SK-N-SH (cell line): ENCODE results near the gene ARFGAP1. TPM values are rescaled to one million over a fixed set of nuclear protein-coding genes. Genes with fewer than 3 reads are reported as not detected.

Source experiments
- CTCF ChIA-PET: fragments of 300-600, 350-600 bp; formaldehyde crosslinking; extraction: SDS; loops from one replicate; lab custom pipeline; 2021; lab: Yijun Ruan, JAX
- POLR2A ChIA-PET: fragments of 350-600 bp; sonication (Branson Sonifier 250); formaldehyde crosslinking; extraction: SDS; loops from one replicate; lab custom pipeline; 2020; ENCODE audit warnings: antibody characterized with exemption, inconsistent platforms; lab: Yijun Ruan, JAX
- DNase-seq: peaks from one replicate; pipeline ENCODE4 v3.0.0; 2012
- H2AFZ ChIP-seq: fragments of 200-600 bp; sonication (generic); 2 replicates; pipeline ENCODE4 v1.8.1; 2016; ENCODE audit warnings: antibody characterized with exemption, mild to moderate bottlenecking, low read depth
- H3F3A ChIP-seq: fragments of 200-600 bp; sonication (generic); replicated peaks from 2 replicates; pipeline ENCODE3; 2016; ENCODE audit warnings: antibody characterized with exemption, mild to moderate bottlenecking; ENCODE audit not compliant: insufficient read depth
- H3K27ac ChIP-seq, 2 experiments: fragments of 200-500 bp in 1 of 2; fragments of 200-600 bp in 1 of 2; sonication (Bioruptor generic) in 1 of 2; sonication (generic), shearing (Covaris generic) in 1 of 2; 2 replicates each; pipeline versions ENCODE4 v1.5.1 to v1.6.1; 2014 to 2016; ENCODE audit warnings: low read depth in 2 of 2, inconsistent platforms in 1 of 2, low read length in 1 of 2, mild to moderate bottlenecking in 1 of 2, mixed read lengths in 1 of 2
- H3K27me3 ChIP-seq: fragments of 200-600 bp; sonication (generic), shearing (Covaris generic); 2 replicates; pipeline ENCODE4 v1.6.1; 2016; ENCODE audit warnings: mixed run types; ENCODE audit not compliant: insufficient read depth
- H3K36me3 ChIP-seq, 2 experiments: fragments of 200-500 bp in 1 of 2; fragments of 200-600 bp in 1 of 2; sonication (Bioruptor generic) in 1 of 2; sonication (generic) in 1 of 2; replicated peaks in 1 of 2; 2 replicates each; pipeline versions ENCODE3 to v1.5.1; 2014 to 2016; ENCODE audit warnings: low read length in 1 of 2, mild to moderate bottlenecking in 1 of 2; ENCODE audit not compliant: insufficient read depth in 2 of 2, control insufficient read depth in 1 of 2
- H3K4me1 ChIP-seq, 2 experiments: fragments of 200-500 bp in 1 of 2; fragments of 200-600 bp in 1 of 2; sonication (Bioruptor generic) in 1 of 2; sonication (generic), shearing (Covaris generic) in 1 of 2; 2 replicates each; pipeline versions ENCODE4 v1.5.1 to v1.6.1; 2014 to 2016; ENCODE audit warnings: low read depth in 1 of 2, low read length in 1 of 2, mixed run types in 1 of 2; ENCODE audit not compliant: insufficient read depth in 2 of 2, control insufficient read depth in 1 of 2
- H3K4me2 ChIP-seq: fragments of 200-600 bp; sonication (generic), shearing (Covaris generic); 2 replicates; pipeline ENCODE4 v1.6.1; 2017; ENCODE audit warnings: mixed run types
- H3K4me3 ChIP-seq, 2 experiments: fragments of 200-500 bp in 1 of 2; fragments of 200-600 bp in 1 of 2; sonication (Bioruptor generic) in 1 of 2; sonication (generic), shearing (Covaris generic) in 1 of 2; 2 replicates each; pipeline versions ENCODE4 v1.5.1 to v1.8.1; 2014 to 2016; ENCODE audit warnings: low read depth in 2 of 2, inconsistent platforms in 1 of 2, low read length in 1 of 2, mild to moderate bottlenecking in 1 of 2, mixed read lengths in 1 of 2, moderate library complexity in 1 of 2
- H3K79me2 ChIP-seq: fragments of 200-600 bp; sonication (generic); 2 replicates; pipeline ENCODE4 v1.8.1; 2017; ENCODE audit warnings: mild to moderate bottlenecking; ENCODE audit not compliant: insufficient read depth
- H3K9ac ChIP-seq: fragments of 200-600 bp; sonication (generic); 2 replicates; pipeline ENCODE4 v1.6.1; 2017; ENCODE audit warnings: mixed run types
- H3K9me2 ChIP-seq: fragments of 200-600 bp; sonication (generic); 2 replicates; pipeline ENCODE4 v1.6.1; 2017; ENCODE audit warnings: mixed run types
- H3K9me3 ChIP-seq: fragments of 200-600 bp; sonication (generic); 2 replicates; pipeline ENCODE4 v1.6.1; 2017; ENCODE audit warnings: mixed run types, mild to moderate bottlenecking, moderate library complexity
- H4K20me1 ChIP-seq: fragments of 200-600 bp; sonication (generic); 2 replicates; pipeline ENCODE4 v1.6.1; 2017; ENCODE audit warnings: mild to moderate bottlenecking, mixed run types; ENCODE audit not compliant: insufficient read depth
- CHD2 ChIP-seq: fragments of 150-350 bp; IDR thresholded peaks from 2 replicates; pipeline ENCODE4 v1.6.1; 2018; ENCODE audit warnings: low read length; ENCODE audit not compliant: partially characterized antibody
- EP300 ChIP-seq, 2 experiments: IDR thresholded peaks; 2 replicates each; pipeline versions ENCODE4 v1.4.0 to v1.6.1; 2012; ENCODE audit warnings: borderline replicate concordance in 1 of 2, low read depth in 1 of 2, low read length in 1 of 2
- FOSL2 ChIP-seq: IDR thresholded peaks from 2 replicates; pipeline ENCODE4 v1.4.0; 2012; ENCODE audit warnings: low read depth, mild to moderate bottlenecking, moderate library complexity, borderline replicate concordance
- FOXJ3 ChIP-seq: sonication (generic); formaldehyde crosslinking; IDR thresholded peaks from 2 replicates; pipeline ENCODE4 v1.5.1; 2020; ENCODE audit warnings: mild to moderate bottlenecking, missing genetic modification reagents
- GATA2 ChIP-seq: sonication (generic); formaldehyde crosslinking; IDR thresholded peaks from 2 replicates; pipeline ENCODE4 v1.5.0; 2020; ENCODE audit warnings: mild to moderate bottlenecking, missing genetic modification reagents
- NFIC ChIP-seq: IDR thresholded peaks from 2 replicates; pipeline ENCODE4 v1.4.0; 2012; ENCODE audit warnings: borderline replicate concordance
- NRF1 ChIP-seq: IDR thresholded peaks from 2 replicates; pipeline ENCODE4 v1.6.1; 2012; ENCODE audit warnings: low read depth, mild to moderate bottlenecking, low read length
- PBX3 ChIP-seq: IDR thresholded peaks from 2 replicates; pipeline ENCODE4; 2012
- RCOR1 ChIP-seq: fragments of 150-350 bp; IDR thresholded peaks from 2 replicates; pipeline ENCODE4 v1.6.1; 2017; ENCODE audit warnings: antibody characterized with exemption, low read length
- RXRA ChIP-seq: IDR thresholded peaks from 2 replicates; pipeline ENCODE4 v1.4.0; 2012; ENCODE audit warnings: low read depth, mild to moderate bottlenecking, borderline replicate concordance
- SIN3A ChIP-seq: IDR thresholded peaks from 2 replicates; pipeline ENCODE4 v1.6.1; 2012; ENCODE audit warnings: low read depth, mild to moderate bottlenecking, low read length, moderate library complexity, borderline replicate concordance
- SMC3 ChIP-seq: IDR thresholded peaks from 2 replicates; pipeline ENCODE4 v1.6.1; 2012; ENCODE audit warnings: low read depth, low read length, improper control_type of control experiment
- TAF1 ChIP-seq: IDR thresholded peaks from 2 replicates; pipeline ENCODE4 v1.6.1; 2012; ENCODE audit warnings: low read depth, mild to moderate bottlenecking, low read length, moderate library complexity, borderline replicate concordance
- TEAD4 ChIP-seq: IDR thresholded peaks from 2 replicates; pipeline ENCODE4 v1.4.0; 2012; ENCODE audit warnings: mild to moderate bottlenecking, borderline replicate concordance; ENCODE audit not compliant: insufficient read depth
- USF1 ChIP-seq: IDR thresholded peaks from 2 replicates; pipeline ENCODE4 v1.4.0; 2012; ENCODE audit warnings: low read depth, borderline replicate concordance
- WGBS: methylation state at CpG from one replicate; pipeline ENCODE4 v1.1.6; 2017; ENCODE audit warnings: low lambda C conversion rate; 5-methylcytosine and 5-hydroxymethylcytosine counted together
- polyA plus RNA-seq, 3 experiments: library from polyadenylated mRNA; depleted of rRNA; stranded (reverse); fragments of >200 nt; gene quantifications; 2 replicates each; pipeline ENCODE4 v1.2.3, GENCODE V29; 2012
- small RNA-seq, 7 experiments: library from RNA; depleted of rRNA; stranded (forward); fragments of <200 nt; gene quantifications; one replicate each; pipeline ENCODE3, GENCODE V24; 2012

Gene ARFGAP1
- polyA plus RNA-seq, 1 of the 3 experiments (the other 2 are of a cell fraction), result 72.7 TPM

GRCh38 chr20:63336232-63336752 lies 63.7 kb downstream of the ARFGAP1 start:
- no peaks in the 10 kb centered on the region for H3K9me3 ChIP-seq
- ChIA-PET CTCF (interaction anchor here (4.9 kb wide), 1 partner anchor 27 kb away, joined by 29 read pairs; no protein-coding TSS in a partner anchor), POLR2A (no interaction called here)
- H3K27me3 ChIP-seq, result no peaks in the 10 kb centered on the region
- H3K27ac ChIP-seq, result no peak overlapping the region
- H3K4me2 ChIP-seq, result no peak overlapping the region
- TF ChIP-seq EP300 (IDR thresholded peaks at IDR 0.05; ENCODE audit: borderline replicate concordance in 1 of 2, low read depth in 1 of 2, low read length in 1 of 2) (no peak), NFIC (no peak), GATA2 (no peak), RXRA (no peak), NRF1 (no peak), USF1 (no peak)
- no peaks in the 10 kb centered on the region for H3K4me1 ChIP-seq
- H3K36me3 ChIP-seq, result no peaks in the 10 kb centered on the region
- H3F3A ChIP-seq, result no peaks in the 10 kb centered on the region
- H3K9ac ChIP-seq, result no peak overlapping the region
- no peaks in the 10 kb centered on the region for H3K79me2 ChIP-seq
- no peak for DNase-seq
- H3K9me2 ChIP-seq, result no peaks in the 10 kb centered on the region
- no peak overlapping the region for H3K4me3 ChIP-seq
- no peak overlapping the region for H2AFZ ChIP-seq
- no peaks in the 10 kb centered on the region for H4K20me1 ChIP-seq
- 83% methylated on average over 28 of the region's 29 CpGs for whole genome bisulfite sequencing

- Histone ChIP-seq H3K27ac (no peak overlapping the region), H3K4me3 (no peak overlapping the region), H4K20me1 (no peaks in the 10 kb centered on the region), H3F3A (no peaks in the 10 kb centered on the region), H3K9ac (no peak overlapping the region), H2AFZ (no peak overlapping the region), H3K79me2 (no peaks in the 10 kb centered on the region), H3K4me1 (no peaks in the 10 kb centered on the region), H3K9me2 (no peaks in the 10 kb centered on the region), H3K4me2 (no peak overlapping the region), H3K36me3 (no peaks in the 10 kb centered on the region), H3K27me3 (no peaks in the 10 kb centered on the region), H3K9me3 (no peaks in the 10 kb centered on the region)
- TF ChIP-seq SIN3A (no peak), TAF1 (no peak), TEAD4 (no peak), RCOR1 (no peak), FOSL2 (no peak), USF1 (no peak), RXRA (no peak), CHD2 (no peak), FOXJ3 (no peak), SMC3 (no peak), PBX3 (no peak)
- no peak for DNase-seq
- 62% methylated on average over 12 of the region's 12 CpGs for whole genome bisulfite sequencing
- ChIA-PET POLR2A (no interaction called here), CTCF (interaction anchor here (1.3 to 1.6 kb wide), 2 partner anchors 8 to 29 kb away, joined by 3 to 4 read pairs; no protein-coding TSS in a partner anchor)
These were observed 65.3 kb downstream of the ARFGAP1 start for GRCh38 chr20:63337786-63338420.

Small RNA genes lying within 50 kb of the gene (small RNA-seq; reads per million reads assigned to genes)
- gene MIR3196, result 0 to 2.6 (median 0) reads per million in 7 experiments
- 0 to 0.39 (median 0) reads per million in 7 experiments for gene MIR4326
- gene RNU6-994P, result 0 to 17.0 (median 0.53) reads per million in 7 experiments

Other genes with a start within 250 kb of the ARFGAP1 start
- 15.5 and 17.0 TPM in 2 replicates for gene YTHDF1, start 56.7 kb upstream of the ARFGAP1 start, polyA plus RNA-seq (2012; rRNA removed)
- gene BIRC7, start 36.9 kb upstream of the ARFGAP1 start, polyA plus RNA-seq (2012; rRNA removed), result not detected in 2 replicates
- gene NKAIN4, start 18.4 kb upstream of the ARFGAP1 start, polyA plus RNA-seq (2012; rRNA removed), result not detected in 2 replicates
- not detected in 2 replicates for gene COL20A1, start 20.4 kb downstream of the ARFGAP1 start, polyA plus RNA-seq (2012; rRNA removed)
- not detected in 2 replicates for gene CHRNA4, start 88.5 kb downstream of the ARFGAP1 start, polyA plus RNA-seq (2012; rRNA removed)
- gene KCNQ2, start 199.8 kb downstream of the ARFGAP1 start, polyA plus RNA-seq (2012; rRNA removed), result 3.9 and 8.3 TPM in 2 replicates
- gene EEF1A2, start 226.3 kb downstream of the ARFGAP1 start, polyA plus RNA-seq (2012; rRNA removed), result 9.2 and 16.5 TPM in 2 replicates
- 20.0 and 71.4 TPM in 2 replicates for gene PPDPF, start 248.0 kb downstream of the ARFGAP1 start, polyA plus RNA-seq (2012; rRNA removed)